GM19397 (cell line): Measurements from ENCODE around the gene TTYH1.
A peak's percentile ranks its signal among the peaks of the same experiment; 100 is the strongest.
"Not testable (repeated sequence)": the region's sequence is repeated elsewhere in the genome, so short reads cannot be mapped to it uniquely, and the experiment has no call there.

Source experiments
- ATAC-seq: cut with Tn5 transposase; IDR thresholded peaks from one replicate; pipeline ENCODE4 v1.9.1; 2021; ENCODE audit warnings: mild to moderate bottlenecking, moderate library complexity; ENCODE audit not compliant: unreplicated experiment

Gene TTYH1

GRCh38 chr19:54458648-54459281, 43.5 kb downstream of the TTYH1 start:
- no peak for ATAC-seq

GRCh38 chr19:54459282-54460229, 44.3 kb downstream of the TTYH1 start:
- ATAC-seq: no peak

- no peak for ATAC-seq
These were observed 45.2 kb downstream of the TTYH1 start for GRCh38 chr19:54460230-54461005.

- no peak for ATAC-seq
These were observed 45.9 kb downstream of the TTYH1 start for GRCh38 chr19:54461210-54461609.

- ATAC-seq: no peak
These were observed 46.3 kb downstream of the TTYH1 start for GRCh38 chr19:54461613-54462012.

- no peak for ATAC-seq
These were observed 46.9 kb downstream of the TTYH1 start for GRCh38 chr19:54462047-54462654.

- peak; percentile 17 for ATAC-seq
These were observed 47.6 kb downstream of the TTYH1 start for GRCh38 chr19:54462655-54463530.

- peak; percentile 43 for ATAC-seq
These were observed 48.3 kb downstream of the TTYH1 start, which contains the start of gene LENG9 for GRCh38 chr19:54463531-54464043. Gene LENG9, minus strand, starts transcription at chr19:54463778. Its CDS starts 252 bp downstream, at chr19:54463526.

- peak; percentile 38 for ATAC-seq
These were observed 48.9 kb downstream of the TTYH1 start for GRCh38 chr19:54464044-54464629.

GRCh38 chr19:54464630-54465425, 49.6 kb downstream of the TTYH1 start:
- peak; percentile 48 for ATAC-seq

- ATAC-seq: no peak
These were observed 50.3 kb downstream of the TTYH1 start for GRCh38 chr19:54465426-54466109.

GRCh38 chr19:54466110-54466480, 50.8 kb downstream of the TTYH1 start:
- not testable (repeated sequence) for ATAC-seq

GRCh38 chr19:54469496-54469934, 54.3 kb downstream of the TTYH1 start:
- no peak for ATAC-seq

- no peak for ATAC-seq
These were observed 55.1 kb downstream of the TTYH1 start for GRCh38 chr19:54470276-54470887.

- ATAC-seq: no peak
These were observed 55.9 kb downstream of the TTYH1 start for GRCh38 chr19:54470991-54471782.

GRCh38 chr19:54473071-54473891, 58.0 kb downstream of the TTYH1 start, which contains the start of gene CDC42EP5:
Gene CDC42EP5, minus strand, starts transcription at chr19:54473296. Its CDS starts 7,749 bp downstream, at chr19:54465547.
- no peak for ATAC-seq
